GM03348 (cell line): Measurements from ENCODE around the gene ERO1B.
"Not testable (repeated sequence)": the region's sequence is repeated elsewhere in the genome, so short reads cannot be mapped to it uniquely, and the experiment has no call there.

Source experiments
- DNase-seq: peaks from one replicate; pipeline ENCODE4 v3.0.0; 2012; ENCODE audit warnings: low spot score

ERO1B gene

GRCh38 chr1:236281654-236282424, at the start of gene ERO1B:
ERO1B (minus strand) TSS chr1:236281958; CDS start chr1:236281783, 175 bp downstream.
- DNase-seq, result peak; percentile 99

GRCh38 chr1:236331412-236331811, 49.7 kb upstream of the ERO1B start:
- not testable (repeated sequence) for DNase-seq

GRCh38 chr1:236326432-236326831, 44.7 kb upstream of the ERO1B start:
- DNase-seq, result no peak

- no peak for DNase-seq
Observed at GRCh38 chr1:236325567-236325966, 43.8 kb upstream of the ERO1B start.

- DNase-seq, result no peak
Observed at GRCh38 chr1:236323819-236324411, 42.2 kb upstream of the ERO1B start.

- DNase-seq, result no peak
Observed at GRCh38 chr1:236322566-236323409, 41.0 kb upstream of the ERO1B start.

- DNase-seq, result no peak
Observed at GRCh38 chr1:236321101-236321500, 39.3 kb upstream of the ERO1B start.

GRCh38 chr1:236320671-236321070, 38.9 kb upstream of the ERO1B start:
- DNase-seq, result no peak

GRCh38 chr1:236320214-236320613, 38.5 kb upstream of the ERO1B start:
- no peak for DNase-seq

GRCh38 chr1:236316437-236316836, 34.7 kb upstream of the ERO1B start:
- no peak for DNase-seq

- no peak for DNase-seq
Observed at GRCh38 chr1:236315518-236315917, 33.8 kb upstream of the ERO1B start.

GRCh38 chr1:236315092-236315491, 33.3 kb upstream of the ERO1B start:
- DNase-seq, result no peak

- DNase-seq, result not testable (repeated sequence)
Observed at GRCh38 chr1:236314050-236314449, 32.3 kb upstream of the ERO1B start.

- DNase-seq, result no peak
Observed at GRCh38 chr1:236313427-236313826, 31.7 kb upstream of the ERO1B start.

- DNase-seq, result no peak
Observed at GRCh38 chr1:236311040-236311439, 29.3 kb upstream of the ERO1B start.

GRCh38 chr1:236308827-236309226, 27.1 kb upstream of the ERO1B start:
- no peak for DNase-seq

GRCh38 chr1:236307435-236307834, 25.7 kb upstream of the ERO1B start:
- DNase-seq, result no peak

GRCh38 chr1:236304682-236305081, 22.9 kb upstream of the ERO1B start:
- no peak for DNase-seq

GRCh38 chr1:236303675-236304074, 21.9 kb upstream of the ERO1B start:
- no peak for DNase-seq

- no peak for DNase-seq
Observed at GRCh38 chr1:236302941-236303340, 21.2 kb upstream of the ERO1B start.

- no peak for DNase-seq
Observed at GRCh38 chr1:236301958-236302335, 20.2 kb upstream of the ERO1B start.

- DNase-seq, result no peak
Observed at GRCh38 chr1:236301080-236301957, 19.6 kb upstream of the ERO1B start.
